WI38 (cell line): ENCODE data around the gene NLGN2.

Experiments used
- H3K4me3 ChIP-seq: 2 replicates; pipeline ENCODE4 v1.5.1; 2011; ENCODE audit warnings: low read depth, mild to moderate bottlenecking, control low read depth, low read length
- TF ChIP-seq, protein P1 (sequence below): IDR thresholded peaks from 2 replicates; pipeline ENCODE4 v1.5.1; 2012; ENCODE audit warnings: low read depth, mild to moderate bottlenecking, control low read depth, low read length

The NLGN2 gene

DNA sequence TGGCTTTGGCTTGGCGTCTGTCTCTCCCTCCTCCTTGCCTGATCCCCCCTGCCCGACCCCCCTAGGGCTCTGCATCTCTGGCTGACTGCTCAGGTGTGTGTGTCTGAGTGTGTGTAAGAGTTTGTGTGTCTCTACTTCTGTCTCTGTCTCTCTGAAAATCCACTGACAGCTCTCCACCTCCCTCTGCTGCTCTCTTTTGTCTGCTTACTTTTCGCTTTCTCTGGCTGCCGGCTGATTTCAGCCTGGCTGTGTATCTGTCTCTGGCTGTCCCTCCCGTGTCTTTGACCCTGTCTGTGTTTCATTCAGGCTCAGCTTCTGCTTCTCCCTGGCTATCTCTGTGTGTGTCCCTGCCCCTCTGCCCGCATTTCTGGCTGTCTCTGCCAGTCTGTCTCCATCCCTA, 8.7 kb downstream of the NLGN2 start:
- H3K4me3 ChIP-seq: no peak overlapping the region
- TF ChIP-seq, protein P1, sequence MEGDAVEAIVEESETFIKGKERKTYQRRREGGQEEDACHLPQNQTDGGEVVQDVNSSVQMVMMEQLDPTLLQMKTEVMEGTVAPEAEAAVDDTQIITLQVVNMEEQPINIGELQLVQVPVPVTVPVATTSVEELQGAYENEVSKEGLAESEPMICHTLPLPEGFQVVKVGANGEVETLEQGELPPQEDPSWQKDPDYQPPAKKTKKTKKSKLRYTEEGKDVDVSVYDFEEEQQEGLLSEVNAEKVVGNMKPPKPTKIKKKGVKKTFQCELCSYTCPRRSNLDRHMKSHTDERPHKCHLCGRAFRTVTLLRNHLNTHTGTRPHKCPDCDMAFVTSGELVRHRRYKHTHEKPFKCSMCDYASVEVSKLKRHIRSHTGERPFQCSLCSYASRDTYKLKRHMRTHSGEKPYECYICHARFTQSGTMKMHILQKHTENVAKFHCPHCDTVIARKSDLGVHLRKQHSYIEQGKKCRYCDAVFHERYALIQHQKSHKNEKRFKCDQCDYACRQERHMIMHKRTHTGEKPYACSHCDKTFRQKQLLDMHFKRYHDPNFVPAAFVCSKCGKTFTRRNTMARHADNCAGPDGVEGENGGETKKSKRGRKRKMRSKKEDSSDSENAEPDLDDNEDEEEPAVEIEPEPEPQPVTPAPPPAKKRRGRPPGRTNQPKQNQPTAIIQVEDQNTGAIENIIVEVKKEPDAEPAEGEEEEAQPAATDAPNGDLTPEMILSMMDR: no peak

DNA sequence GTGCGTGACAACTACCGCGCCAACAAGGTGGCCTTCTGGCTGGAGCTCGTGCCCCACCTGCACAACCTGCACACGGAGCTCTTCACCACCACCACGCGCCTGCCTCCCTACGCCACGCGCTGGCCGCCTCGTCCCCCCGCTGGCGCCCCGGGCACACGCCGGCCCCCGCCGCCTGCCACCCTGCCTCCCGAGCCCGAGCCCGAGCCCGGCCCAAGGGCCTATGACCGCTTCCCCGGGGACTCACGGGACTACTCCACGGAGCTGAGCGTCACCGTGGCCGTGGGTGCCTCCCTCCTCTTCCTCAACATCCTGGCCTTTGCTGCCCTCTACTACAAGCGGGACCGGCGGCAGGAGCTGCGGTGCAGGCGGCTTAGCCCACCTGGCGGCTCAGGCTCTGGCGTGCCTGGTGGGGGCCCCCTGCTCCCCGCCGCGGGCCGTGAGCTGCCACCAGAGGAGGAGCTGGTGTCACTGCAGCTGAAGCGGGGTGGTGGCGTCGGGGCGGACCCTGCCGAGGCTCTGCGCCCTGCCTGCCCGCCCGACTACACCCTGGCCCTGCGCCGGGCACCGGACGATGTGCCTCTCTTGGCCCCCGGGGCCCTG, 9.5 kb downstream of the NLGN2 start:
- TF ChIP-seq, protein P1: no peak
- no peak overlapping the region for H3K4me3 ChIP-seq

DNA sequence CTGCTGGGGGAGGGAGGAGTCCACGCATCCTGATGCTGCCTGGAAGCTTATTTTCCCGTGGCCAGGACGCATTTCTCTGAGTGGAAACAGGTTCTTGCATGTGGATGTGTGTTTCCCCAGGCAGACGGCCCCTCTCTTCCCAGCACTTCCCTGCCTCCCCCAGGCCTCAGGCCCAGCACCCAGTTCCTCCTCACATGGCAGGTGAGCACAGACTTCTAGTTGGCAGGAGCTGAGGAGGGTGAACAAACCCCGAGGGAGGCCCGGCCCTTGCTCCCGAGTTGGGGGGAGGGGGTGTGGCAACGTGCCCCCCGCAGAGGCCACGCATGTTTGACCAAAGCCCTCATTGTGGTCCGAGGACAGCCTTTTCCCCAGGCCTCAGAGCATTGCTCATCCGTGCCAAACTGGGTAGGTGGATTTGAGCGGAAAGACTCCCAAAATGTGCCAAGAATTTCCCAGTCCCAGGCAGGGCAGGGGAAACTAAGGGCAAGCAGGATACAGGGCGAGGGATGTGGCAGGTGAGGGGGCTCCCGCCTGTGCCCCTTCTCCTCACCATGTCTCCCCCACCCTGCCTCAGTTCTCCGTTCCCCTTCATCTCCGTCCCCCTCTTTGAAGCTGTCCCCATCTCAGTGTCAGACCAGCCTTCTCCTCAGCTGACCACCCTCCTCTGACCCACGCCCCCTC, 11.0 kb downstream of the NLGN2 start:
- no peak overlapping the region for H3K4me3 ChIP-seq
- TF ChIP-seq, protein P1: no peak

DNA sequence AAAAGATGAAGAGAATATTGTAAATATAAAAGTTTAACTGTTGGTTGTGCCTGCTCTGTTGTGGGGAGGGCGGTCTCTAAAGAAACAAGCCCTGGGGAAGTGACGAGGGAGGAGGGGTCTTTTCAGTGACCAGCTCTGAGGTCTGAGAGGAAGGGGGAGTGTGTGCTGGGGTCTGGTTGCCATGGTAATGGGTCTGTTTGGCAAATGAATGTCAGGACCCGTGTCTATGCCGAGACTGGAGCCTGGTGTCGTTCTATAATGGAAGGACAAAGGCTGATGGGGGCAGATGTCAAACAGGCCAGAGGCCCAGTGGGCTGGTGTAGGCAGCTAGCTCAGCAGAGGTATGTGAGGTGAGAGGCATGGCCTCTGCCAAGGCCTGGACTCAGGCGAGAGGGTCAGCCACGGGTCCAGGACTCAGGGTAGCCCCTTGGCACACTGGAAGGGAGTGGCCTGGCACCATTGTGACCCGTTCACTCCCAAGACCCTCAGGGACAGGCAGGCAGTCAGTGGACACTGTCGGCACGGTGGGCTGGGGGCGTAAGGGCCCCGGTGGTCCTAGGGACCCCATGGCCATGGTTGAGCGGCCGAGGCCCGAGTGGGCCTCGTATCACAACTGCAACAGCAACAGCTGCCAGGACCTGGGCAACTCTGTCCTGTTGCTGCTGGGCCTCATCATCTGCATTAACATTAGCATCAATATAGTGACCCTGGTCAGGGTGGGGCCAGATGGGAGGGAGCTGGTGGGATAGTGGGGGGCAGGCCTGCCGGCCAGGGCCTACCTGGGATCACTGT, 12.4 kb downstream of the NLGN2 start, which contains the start of gene SPEM1:
Gene SPEM1, plus strand, starts transcription at position 506 of the 792 bp plus-strand sequence. Its CDS starts 61 bp downstream, at position 567.
- TF ChIP-seq, protein P1: no peak
- no peak within 1 kb of the TSS for H3K4me3 ChIP-seq

DNA sequence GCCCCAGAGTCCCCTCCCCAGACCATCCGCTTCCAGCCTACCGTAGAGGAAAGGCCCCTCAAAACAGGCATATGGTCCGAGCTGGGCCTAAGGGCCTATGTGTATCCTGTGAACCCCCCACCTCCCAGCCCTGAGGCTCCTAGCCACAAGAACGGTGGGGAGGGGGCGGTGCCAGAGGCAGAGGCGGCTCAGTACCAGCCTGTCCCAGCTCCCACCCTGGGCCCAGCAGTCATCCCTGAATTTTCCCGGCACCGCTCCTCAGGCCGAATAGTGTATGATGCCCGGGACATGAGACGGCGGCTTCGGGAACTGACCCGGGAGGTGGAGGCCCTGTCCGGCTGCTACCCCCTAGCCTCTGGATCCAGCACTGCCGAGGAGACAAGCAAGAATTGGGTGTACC, 13.5 kb downstream of the NLGN2 start:
- H3K4me3 ChIP-seq: no peak overlapping the region
- TF ChIP-seq, protein P1: no peak

DNA sequence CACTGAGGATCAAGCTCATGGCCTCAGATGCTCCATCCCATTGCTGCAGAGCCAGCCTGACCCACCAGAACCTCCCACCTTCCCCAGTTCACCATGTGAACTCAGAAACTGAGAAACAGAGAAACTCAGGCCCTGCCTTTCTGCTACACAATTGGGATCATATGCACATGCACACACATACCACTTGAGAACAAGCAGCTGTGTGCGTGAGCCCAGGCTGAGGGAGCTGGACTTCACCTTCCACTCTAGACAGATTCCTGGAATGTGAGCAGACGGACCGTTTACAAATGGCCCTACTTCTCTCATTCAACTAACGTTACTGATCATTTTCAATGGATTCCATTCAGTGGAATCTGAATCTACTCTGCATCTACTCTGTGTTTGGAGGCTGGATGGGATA, 16.0 kb downstream of the NLGN2 start:
- TF ChIP-seq, protein P1: no peak
- no peak overlapping the region for H3K4me3 ChIP-seq

DNA sequence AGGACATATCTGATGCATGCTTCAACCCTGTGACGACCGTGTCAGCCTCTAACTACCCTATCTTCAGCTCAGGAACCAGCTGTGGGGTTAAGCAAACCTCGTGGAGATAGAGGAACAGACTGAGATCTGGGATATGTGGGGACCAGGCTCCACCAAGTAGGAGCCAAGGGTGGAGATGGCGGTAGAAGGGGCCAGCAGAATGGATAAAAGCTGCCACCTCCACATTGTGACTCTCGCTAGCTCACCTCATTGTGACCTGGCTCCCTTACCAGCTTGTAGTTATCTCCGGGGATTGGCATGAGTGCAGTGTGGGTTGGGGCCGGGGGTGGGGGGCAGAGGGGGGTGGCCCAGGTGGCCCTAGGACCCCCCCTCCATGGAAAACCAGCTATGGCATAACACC, 17.7 kb downstream of the NLGN2 start, which contains the start of gene SPEM2:
Gene SPEM2, plus strand, starts transcription at position 301 of the 400 bp plus-strand sequence. Its CDS starts 73 bp downstream, at position 374.
- TF ChIP-seq, protein P1: no peak
- H3K4me3 ChIP-seq: no peak within 1 kb of the TSS
